Measurements from ENCODE around the gene SLC1A7. TPM values are rescaled to one million over a fixed set of nuclear protein-coding genes. Genes with fewer than 3 reads are reported as not detected.
A peak's percentile ranks its signal among the peaks of the same experiment; 100 is the strongest.

Gene SLC1A7
- total and polyA plus RNA-seq, 2 of the 13 experiments (the other 11 are each of a cell fraction or from before 2014, with no cell fraction given), result 0.04 to 2.0 TPM

DNA sequence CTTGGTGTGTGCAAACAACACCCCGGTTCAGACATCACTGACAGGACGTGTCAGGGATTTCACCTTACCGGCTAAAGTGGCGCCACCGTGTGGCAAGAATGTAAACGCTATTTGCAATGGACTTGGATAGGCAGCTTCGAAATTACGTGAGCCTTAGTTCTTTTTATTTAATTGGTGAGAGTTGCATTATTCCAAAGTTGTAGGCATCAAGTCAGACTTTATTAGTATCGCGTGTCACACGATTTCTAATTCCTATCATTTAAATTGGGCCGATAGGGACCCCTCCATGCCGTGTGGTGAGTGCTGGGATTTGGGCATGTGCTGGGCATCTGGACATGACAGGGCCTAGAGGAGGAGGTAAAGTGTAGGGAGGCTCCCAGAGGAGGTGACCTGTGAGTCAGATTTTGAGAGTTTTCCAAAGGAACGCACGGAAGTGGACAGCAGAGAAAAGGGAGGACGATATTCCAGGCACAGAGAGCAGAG lies 39.7 kb upstream of the SLC1A7 start:
- peak overlapping the region; percentile 90 for H3K27ac ChIP-seq (ENCODE audit: extremely low read length, insufficient read depth, low read length)
- intact Hi-C loops (cut with micrococcal nuclease; ENCODE audit: unreplicated experiment) (loop anchor here (2.0 to 10.0 kb wide), 7 partner anchors 43 to 480 kb away; partner anchors contain the start of gene ECHDC2), in situ Hi-C loops (cut with HindIII; ENCODE audit: extremely low pct_ligation_motif_present, low pct_unique_long_range_greater_than_20kb) (loop anchor here (5.0 to 10.0 kb wide), 3 partner anchors 55 to 477 kb away; partner anchors contain the start of gene ECHDC2)
- 3% methylated on average over 13 of the region's 16 CpGs for WGBS (ENCODE audit: low lambda C conversion rate)
- H3K4me1 ChIP-seq (ENCODE audit: insufficient read depth, low read length), result peaks cover 86% of the 10 kb centered on the region
- H3K9ac ChIP-seq (ENCODE audit: insufficient read depth, low read depth, low read length), result peak overlapping the region; percentile 79
- no peak overlapping the region for H2AFZ ChIP-seq (ENCODE audit: low read length)
- DNase-seq (ENCODE audit: low spot score) (peak; percentile 78), ATAC-seq (peak; percentile 45), FAIRE-seq (peak; percentile 90)
- BruUV-seq (replicated peaks), result no TSS peak
- H3K36me3 ChIP-seq (replicated peaks in 1 of 2; ENCODE audit: control insufficient read depth in 1 of 2, insufficient read depth in 2 of 2, low read length in 2 of 2), result no peaks in the 10 kb centered on the region
- H3K4me2 ChIP-seq (ENCODE audit: low read depth, low read length), result peak overlapping the region; percentile 98
- H4K20me1 ChIP-seq (ENCODE audit: insufficient read depth, low read length), result no peaks in the 10 kb centered on the region
- H3K27me3 ChIP-seq (ENCODE audit: control insufficient read depth in 1 of 2, insufficient read depth in 2 of 2, low read length in 2 of 2), result 0 out of 5 replicates have a peak, but pooled peaks cover 0 to 4% of the 10 kb centered on the region in 2 experiments
- H3K9me3 ChIP-seq (ENCODE audit: low read length), result no peaks in the 10 kb centered on the region
- no peaks in the 10 kb centered on the region for H3K79me2 ChIP-seq (ENCODE audit: insufficient read depth, low read length)
- ChIA-PET POLR2A (interaction anchor here (1.0 to 4.9 kb wide), 12 partner anchors 14 to 92 kb away, joined by 3 to 37 read pairs (median 7); partner anchors contain the start of genes CPT2 and MAGOH), CTCF (ENCODE audit: low intra/inter-chr PET ratio, low total read pairs) (no interaction called here)
- H3K4me3 ChIP-seq (replicated peaks in 1 of 3; ENCODE audit: insufficient read depth in 1 of 3, low read depth in 2 of 3, low read length in 3 of 3), result peak overlapping the region; percentile 5 to 68 (median 41)
- TF ChIP-seq FOSL2 (CRISPR knock-in tag; IDR thresholded peaks at IDR 0.05) (peak; percentile 22; the same call in 1 of the 2 replicates), ZNF709 (CRISPR knock-in tag; IDR thresholded peaks at IDR 0.05) (0 out of 2 replicates have a peak, but pooled peaks have one; percentile 38), MYC (CRISPR knock-in tag; IDR thresholded peaks at IDR 0.05; ENCODE audit: borderline replicate concordance) (peak; percentile 44; the same call in 1 of the 2 replicates), GLI4 (CRISPR knock-in tag; IDR thresholded peaks at IDR 0.05; ENCODE audit: borderline replicate concordance) (no peak), PCBP2 (optimal IDR thresholded peaks at IDR 0.05; ENCODE audit: low read depth, low read length, poor library complexity, severe bottlenecking) (no peak), ZNF263 (CRISPR knock-in tag; IDR thresholded peaks at IDR 0.05) (peak; percentile 68), REPIN1 (CRISPR knock-in tag; IDR thresholded peaks at IDR 0.05; ENCODE audit: borderline replicate concordance, low read depth) (peak; percentile 37; the same call in 1 of the 2 replicates), NR1H2 (CRISPR knock-in tag; IDR thresholded peaks at IDR 0.05; ENCODE audit: borderline replicate concordance, low read depth) (no peak), CEBPG (CRISPR knock-in tag; IDR thresholded peaks at IDR 0.05) (peak; percentile 70), NFKB2 (CRISPR knock-in tag; IDR thresholded peaks at IDR 0.05; ENCODE audit: borderline replicate concordance) (0 out of 2 replicates have a peak, but pooled peaks have one; percentile 33), ZNF224 (CRISPR knock-in tag; IDR thresholded peaks at IDR 0.05) (no peak), ZMYM3 (CRISPR knock-in tag; IDR thresholded peaks at IDR 0.05) (peak; percentile 33; the same call in 1 of the 2 replicates), SUZ12 (IDR thresholded peaks at IDR 0.05; ENCODE audit: low read depth, low read length) (no peak), NFYC (CRISPR knock-in tag; IDR thresholded peaks at IDR 0.05) (no peak), GATAD2A (CRISPR knock-in tag; IDR thresholded peaks at IDR 0.05) (peak; percentile 81)
- TF ChIP-seq, protein P1, sequence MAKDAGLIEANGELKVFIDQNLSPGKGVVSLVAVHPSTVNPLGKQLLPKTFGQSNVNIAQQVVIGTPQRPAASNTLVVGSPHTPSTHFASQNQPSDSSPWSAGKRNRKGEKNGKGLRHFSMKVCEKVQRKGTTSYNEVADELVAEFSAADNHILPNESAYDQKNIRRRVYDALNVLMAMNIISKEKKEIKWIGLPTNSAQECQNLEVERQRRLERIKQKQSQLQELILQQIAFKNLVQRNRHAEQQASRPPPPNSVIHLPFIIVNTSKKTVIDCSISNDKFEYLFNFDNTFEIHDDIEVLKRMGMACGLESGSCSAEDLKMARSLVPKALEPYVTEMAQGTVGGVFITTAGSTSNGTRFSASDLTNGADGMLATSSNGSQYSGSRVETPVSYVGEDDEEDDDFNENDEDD (CRISPR knock-in tag; IDR thresholded peaks at IDR 0.05; ENCODE audit: borderline replicate concordance), result peak; percentile 23; the same call in 1 of the 2 replicates
- TF ChIP-seq, protein P2, sequence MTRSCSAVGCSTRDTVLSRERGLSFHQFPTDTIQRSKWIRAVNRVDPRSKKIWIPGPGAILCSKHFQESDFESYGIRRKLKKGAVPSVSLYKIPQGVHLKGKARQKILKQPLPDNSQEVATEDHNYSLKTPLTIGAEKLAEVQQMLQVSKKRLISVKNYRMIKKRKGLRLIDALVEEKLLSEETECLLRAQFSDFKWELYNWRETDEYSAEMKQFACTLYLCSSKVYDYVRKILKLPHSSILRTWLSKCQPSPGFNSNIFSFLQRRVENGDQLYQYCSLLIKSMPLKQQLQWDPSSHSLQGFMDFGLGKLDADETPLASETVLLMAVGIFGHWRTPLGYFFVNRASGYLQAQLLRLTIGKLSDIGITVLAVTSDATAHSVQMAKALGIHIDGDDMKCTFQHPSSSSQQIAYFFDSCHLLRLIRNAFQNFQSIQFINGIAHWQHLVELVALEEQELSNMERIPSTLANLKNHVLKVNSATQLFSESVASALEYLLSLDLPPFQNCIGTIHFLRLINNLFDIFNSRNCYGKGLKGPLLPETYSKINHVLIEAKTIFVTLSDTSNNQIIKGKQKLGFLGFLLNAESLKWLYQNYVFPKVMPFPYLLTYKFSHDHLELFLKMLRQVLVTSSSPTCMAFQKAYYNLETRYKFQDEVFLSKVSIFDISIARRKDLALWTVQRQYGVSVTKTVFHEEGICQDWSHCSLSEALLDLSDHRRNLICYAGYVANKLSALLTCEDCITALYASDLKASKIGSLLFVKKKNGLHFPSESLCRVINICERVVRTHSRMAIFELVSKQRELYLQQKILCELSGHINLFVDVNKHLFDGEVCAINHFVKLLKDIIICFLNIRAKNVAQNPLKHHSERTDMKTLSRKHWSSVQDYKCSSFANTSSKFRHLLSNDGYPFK (CRISPR knock-in tag; IDR thresholded peaks at IDR 0.05; ENCODE audit: borderline replicate concordance), result 0 out of 2 replicates have a peak, but pooled peaks have one; percentile 9
- TF ChIP-seq, protein P3, sequence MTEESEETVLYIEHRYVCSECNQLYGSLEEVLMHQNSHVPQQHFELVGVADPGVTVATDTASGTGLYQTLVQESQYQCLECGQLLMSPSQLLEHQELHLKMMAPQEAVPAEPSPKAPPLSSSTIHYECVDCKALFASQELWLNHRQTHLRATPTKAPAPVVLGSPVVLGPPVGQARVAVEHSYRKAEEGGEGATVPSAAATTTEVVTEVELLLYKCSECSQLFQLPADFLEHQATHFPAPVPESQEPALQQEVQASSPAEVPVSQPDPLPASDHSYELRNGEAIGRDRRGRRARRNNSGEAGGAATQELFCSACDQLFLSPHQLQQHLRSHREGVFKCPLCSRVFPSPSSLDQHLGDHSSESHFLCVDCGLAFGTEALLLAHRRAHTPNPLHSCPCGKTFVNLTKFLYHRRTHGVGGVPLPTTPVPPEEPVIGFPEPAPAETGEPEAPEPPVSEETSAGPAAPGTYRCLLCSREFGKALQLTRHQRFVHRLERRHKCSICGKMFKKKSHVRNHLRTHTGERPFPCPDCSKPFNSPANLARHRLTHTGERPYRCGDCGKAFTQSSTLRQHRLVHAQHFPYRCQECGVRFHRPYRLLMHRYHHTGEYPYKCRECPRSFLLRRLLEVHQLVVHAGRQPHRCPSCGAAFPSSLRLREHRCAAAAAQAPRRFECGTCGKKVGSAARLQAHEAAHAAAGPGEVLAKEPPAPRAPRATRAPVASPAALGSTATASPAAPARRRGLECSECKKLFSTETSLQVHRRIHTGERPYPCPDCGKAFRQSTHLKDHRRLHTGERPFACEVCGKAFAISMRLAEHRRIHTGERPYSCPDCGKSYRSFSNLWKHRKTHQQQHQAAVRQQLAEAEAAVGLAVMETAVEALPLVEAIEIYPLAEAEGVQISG (CRISPR knock-in tag; IDR thresholded peaks at IDR 0.05), result peak; percentile 25; the same call in 1 of the 2 replicates

Measured in HepG2 (cell line).